Heart left ventricle (tissue), 16 donors: ENCODE results near the gene IGSF1. TPM values are rescaled to one million over a fixed set of nuclear protein-coding genes. Genes with fewer than 3 reads are reported as not detected.
"Not testable (repeated sequence)": the region's sequence is repeated elsewhere in the genome, so short reads cannot be mapped to it uniquely, and the experiment has no call there.

Source experiments
- ATAC-seq, 4 donors: fragments of 200-7000 bp; cut with Tn5 transposase; one replicate each; pipeline ENCODE4 v1.9.1; 2020 to 2022; ENCODE audit warnings: moderate library complexity in 4 of 4, mild to moderate bottlenecking in 3 of 4, moderate number of reproducible peaks in 1 of 4
- DNase-seq, 5 donors: peaks; one replicate each; pipeline ENCODE4 v3.0.0-alpha.2; 2020
- H3K27ac ChIP-seq, 12 donors: fragments of 200-600 bp; sonication (generic) in 4 of 12; one replicate each; pipeline versions ENCODE4 v1.5.0 to v1.8.0; 2016 to 2022; ENCODE audit warnings: mild to moderate bottlenecking in 2 of 12
- H3K27me3 ChIP-seq, 9 donors: fragments of 200-600 bp; sonication (generic) in 2 of 9; one replicate each; pipeline versions ENCODE4 v1.5.1 to v1.8.0; 2016 to 2022; ENCODE audit warnings: mild to moderate bottlenecking in 3 of 9
- H3K36me3 ChIP-seq, 9 donors: fragments of 200-600 bp; sonication (generic) in 2 of 9; one replicate each; pipeline versions ENCODE4 v1.5.0 to v1.8.0; 2018 to 2022; ENCODE audit warnings: mild to moderate bottlenecking in 2 of 9
- H3K4me1 ChIP-seq, 12 donors: fragments of 200-600 bp; sonication (generic) in 4 of 12; one replicate each; pipeline versions ENCODE4 v1.5.0 to v1.8.0; 2016 to 2022; ENCODE audit warnings: mild to moderate bottlenecking in 3 of 12
- H3K4me3 ChIP-seq, 12 donors: fragments of 200-600 bp; sonication (generic) in 4 of 12; one replicate each; pipeline versions ENCODE4 v1.5.0 to v1.8.0; 2017 to 2022; ENCODE audit warnings: mild to moderate bottlenecking in 9 of 12, moderate library complexity in 4 of 12
- H3K9me3 ChIP-seq, 12 donors: fragments of 200-600 bp; sonication (generic) in 4 of 12; one replicate each; pipeline versions ENCODE4 v1.5.0 to v1.8.0; 2016 to 2022; ENCODE audit warnings: mild to moderate bottlenecking in 1 of 12
- POLR2A ChIP-seq, 2 donors: fragments of 450-650 bp; IDR thresholded peaks; one replicate each; pipeline ENCODE4 v1.6.1; 2017; ENCODE audit warnings: antibody characterized with exemption in 2 of 2, mild to moderate bottlenecking in 2 of 2, moderate library complexity in 2 of 2
- WGBS, 4 donors: extraction: QIAGEN DNeasy Blood & Tissue Kit in 2 of 4; methylation state at CpG; one replicate each; pipeline versions ENCODE4 v1.1.5 to v1.1.7; 2013 to 2018; 5-methylcytosine and 5-hydroxymethylcytosine counted together
- intact Hi-C, 10 donors: fragments of 100-400 bp; cut with DNase I; formaldehyde crosslinking; loops; one replicate each; pipeline versions ENCODE4 v1.11.1 to v1.14.2; 2022
- polyA plus RNA-seq, 2 donors: library from polyadenylated mRNA; stranded (reverse); fragments of 200-250 nt; gene quantifications; one replicate each; pipeline ENCODE4 v1.2.3, GENCODE V29; 2013
- total RNA-seq, 9 donors: library from RNA; depleted of rRNA in 2 of 9; stranded (reverse); fragments of >200 nt in 2 of 9; fragmentation: NEBNext Ultra II Directional in 3 of 9; extraction: Animal tissue kit (Norgen Biotek cat#: 25700) in 3 of 9; gene quantifications; one replicate each; pipeline versions ENCODE4 v1.1.0 to v1.2.4, GENCODE V29; 2016 to 2023
- TF ChIP-seq, protein P1 (sequence below), 12 donors: fragments of 200-600 bp; sonication (generic) in 4 of 12; IDR thresholded peaks; one replicate each; pipeline versions ENCODE4 v1.5.0 to v1.8.0; 2018 to 2022; ENCODE audit warnings: antibody characterized with exemption in 12 of 12, mild to moderate bottlenecking in 5 of 12
- donor health status: ischemic (EF 13 %, LVEDD 7.1; RV severe dilation, severe dysfunction).
- donor health status: healthy with polysubstance abuse.
- donor health status: DM: no; HTN: yes; CAD: no.
- donor health status: DM: no; HTN: no; CAD: no.
- donor health status: ischemic (EF 25% LVEDD 6.9; RV normal size, moderate dysfunction).
- donor health status: ischemic (EF 25% LVEDD 5.7; RV mildly dilated, moderate dysfunction).
- donor health status: healthy.
- donor health status: DM: yes; HTN: yes; CAD: no.
- donor health status: ischemic (EF 35%, LVEDD 5.7; RV mildly dilated, moderate dysfunction).
- donor health status: nonischemic (EF 11% LVEDD 7.7; RV severe dilation, severe dysfunction).
- donor health status: DM: yes; HTN: yes; CAD: no.
- donor health status: PGD.
- donor health status: ischemic (EF 29% LVEDD 5.4; RV normal size, mild dysfunction).
- donor health status: nonischemic (EF 23%, LVEDD 6.1; RV moderate dilation, normal function).

The IGSF1 gene
- total and polyA plus RNA-seq, 11 donors = 0.12 to 8.4 (median 1.4) TPM

DNA sequence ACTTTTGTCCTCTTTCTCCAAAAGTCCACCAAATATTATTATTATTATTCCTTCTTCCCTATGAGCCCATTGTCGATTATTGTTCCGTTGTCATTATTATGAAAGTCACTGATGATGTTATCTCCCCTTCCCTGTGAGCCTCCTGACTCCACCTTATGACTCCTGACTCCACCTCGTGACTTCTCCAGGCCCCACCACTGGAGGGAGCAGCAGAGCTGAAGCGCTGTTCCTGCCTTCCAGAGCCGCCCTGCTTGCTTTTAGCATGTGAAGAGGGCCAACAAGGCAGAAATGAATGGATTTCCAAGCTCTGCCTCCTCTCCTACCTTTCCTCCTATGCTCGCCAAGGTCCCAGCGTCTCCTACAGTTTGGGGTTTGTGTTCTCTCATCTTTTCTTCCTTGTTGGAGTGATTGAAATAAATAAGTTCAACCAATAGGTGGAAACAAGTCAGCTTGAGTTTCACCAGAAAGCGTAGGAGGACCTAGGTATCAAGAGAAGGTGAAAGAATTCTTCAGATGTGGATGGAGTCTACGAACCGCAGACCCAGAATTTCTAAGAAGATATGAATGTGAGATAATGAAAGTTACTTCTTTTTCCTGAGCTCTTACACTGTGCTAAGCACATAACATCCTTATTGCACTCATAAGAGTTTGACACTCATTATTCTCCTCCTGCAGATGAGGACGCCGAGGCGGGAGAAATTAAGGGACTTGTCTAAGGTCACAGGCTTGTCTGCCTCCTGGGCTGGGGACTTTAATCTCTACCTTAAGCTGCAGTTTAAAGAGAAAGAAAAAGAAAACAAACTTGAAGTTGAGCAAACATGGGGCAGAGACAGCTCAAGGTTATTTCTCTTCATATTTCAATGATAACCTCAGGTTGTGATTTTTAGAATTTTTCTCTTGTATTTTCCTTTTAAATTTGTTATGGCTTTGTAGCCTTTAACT lies 26.1 kb downstream of the IGSF1 start:
- TF ChIP-seq, protein P1, sequence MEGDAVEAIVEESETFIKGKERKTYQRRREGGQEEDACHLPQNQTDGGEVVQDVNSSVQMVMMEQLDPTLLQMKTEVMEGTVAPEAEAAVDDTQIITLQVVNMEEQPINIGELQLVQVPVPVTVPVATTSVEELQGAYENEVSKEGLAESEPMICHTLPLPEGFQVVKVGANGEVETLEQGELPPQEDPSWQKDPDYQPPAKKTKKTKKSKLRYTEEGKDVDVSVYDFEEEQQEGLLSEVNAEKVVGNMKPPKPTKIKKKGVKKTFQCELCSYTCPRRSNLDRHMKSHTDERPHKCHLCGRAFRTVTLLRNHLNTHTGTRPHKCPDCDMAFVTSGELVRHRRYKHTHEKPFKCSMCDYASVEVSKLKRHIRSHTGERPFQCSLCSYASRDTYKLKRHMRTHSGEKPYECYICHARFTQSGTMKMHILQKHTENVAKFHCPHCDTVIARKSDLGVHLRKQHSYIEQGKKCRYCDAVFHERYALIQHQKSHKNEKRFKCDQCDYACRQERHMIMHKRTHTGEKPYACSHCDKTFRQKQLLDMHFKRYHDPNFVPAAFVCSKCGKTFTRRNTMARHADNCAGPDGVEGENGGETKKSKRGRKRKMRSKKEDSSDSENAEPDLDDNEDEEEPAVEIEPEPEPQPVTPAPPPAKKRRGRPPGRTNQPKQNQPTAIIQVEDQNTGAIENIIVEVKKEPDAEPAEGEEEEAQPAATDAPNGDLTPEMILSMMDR (IDR thresholded peaks at IDR 0.05) = peak in 1 of 12 donors; percentile 8
- TF ChIP-seq POLR2A (IDR thresholded peaks at IDR 0.05) = no peak
- intact Hi-C loops = no loop called here
- Histone ChIP-seq H3K27me3 (peaks cover 0 to 36% (median 0%) of the 10 kb centered on the region in 9 donors), H3K9me3 (no peaks in the 10 kb centered on the region), H3K4me3 (no peak overlapping the region), H3K36me3 (no peaks in the 10 kb centered on the region), H3K4me1 (no peaks in the 10 kb centered on the region), H3K27ac (no peak overlapping the region)
- 48 to 65% (median 56%) methylated on average over 13 of the region's 13 CpGs for WGBS, 4 donors
- DNase-seq = no peak
- no peak for ATAC-seq

DNA sequence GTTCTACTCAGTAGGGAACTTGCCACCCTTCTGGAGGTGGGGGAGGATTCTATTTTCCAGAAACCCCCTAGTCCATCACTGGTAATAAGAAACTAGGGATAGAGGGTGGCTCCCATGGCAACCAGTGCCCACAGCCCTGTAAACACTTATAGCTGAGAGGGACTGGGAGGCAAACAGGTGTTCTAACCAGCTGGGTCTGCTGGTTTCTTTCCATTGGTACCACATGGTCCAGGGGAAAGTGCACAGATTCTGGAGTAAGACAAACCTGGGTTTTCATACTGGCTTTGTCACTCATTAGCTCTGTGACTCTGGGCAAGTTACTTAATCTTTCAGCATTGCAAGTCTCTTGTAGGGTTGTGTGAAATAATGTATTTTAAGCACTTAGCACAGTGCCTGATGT lies 26.9 kb downstream of the IGSF1 start:
- intact Hi-C loops = no loop called here

DNA sequence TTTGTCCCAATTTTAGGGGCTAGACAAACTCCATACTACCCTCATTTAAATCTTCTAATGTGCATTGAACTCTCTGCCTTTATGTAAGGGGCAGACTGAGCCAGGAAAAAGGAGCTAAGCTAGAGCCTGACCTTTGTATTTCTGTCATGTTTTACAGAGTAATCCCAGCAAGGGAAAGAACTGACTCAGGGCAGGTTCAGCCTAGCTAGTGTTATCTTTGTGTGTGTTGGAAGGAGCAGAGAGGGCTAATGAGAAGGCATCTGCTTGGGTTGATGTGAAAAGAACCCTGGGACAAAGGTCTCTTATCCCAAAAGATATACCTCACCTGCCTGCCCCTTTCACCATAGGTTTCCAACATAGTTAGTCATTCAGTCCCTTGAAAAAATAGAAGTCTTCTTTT lies 31.7 kb downstream of the IGSF1 start:
- Histone ChIP-seq H3K27ac (no peak overlapping the region), H3K36me3 (no peaks in the 10 kb centered on the region), H3K4me3 (no peak overlapping the region), H3K9me3 (no peaks in the 10 kb centered on the region), H3K4me1 (no peaks in the 10 kb centered on the region), H3K27me3 (peaks cover 0 to 40% (median 0%) of the 10 kb centered on the region in 9 donors)
- intact Hi-C loops = no loop called here
- ATAC-seq = no peak
- no peak for DNase-seq
- TF ChIP-seq, protein P1 (IDR thresholded peaks at IDR 0.05) = no peak
- TF ChIP-seq POLR2A (IDR thresholded peaks at IDR 0.05) = no peak

More for the DNA sequence above, 26.9 kb downstream of the IGSF1 start:
- Histone ChIP-seq H3K27ac (no peak overlapping the region), H3K9me3 (no peaks in the 10 kb centered on the region), H3K27me3 (peaks cover 0 to 43% (median 0%) of the 10 kb centered on the region in 9 donors), H3K4me1 (no peaks in the 10 kb centered on the region), H3K36me3 (no peaks in the 10 kb centered on the region), H3K4me3 (no peak overlapping the region)
- DNase-seq = no peak
- ATAC-seq = no peak
- no peak for TF ChIP-seq POLR2A (IDR thresholded peaks at IDR 0.05)
- TF ChIP-seq, protein P1 (IDR thresholded peaks at IDR 0.05) = no peak

DNA sequence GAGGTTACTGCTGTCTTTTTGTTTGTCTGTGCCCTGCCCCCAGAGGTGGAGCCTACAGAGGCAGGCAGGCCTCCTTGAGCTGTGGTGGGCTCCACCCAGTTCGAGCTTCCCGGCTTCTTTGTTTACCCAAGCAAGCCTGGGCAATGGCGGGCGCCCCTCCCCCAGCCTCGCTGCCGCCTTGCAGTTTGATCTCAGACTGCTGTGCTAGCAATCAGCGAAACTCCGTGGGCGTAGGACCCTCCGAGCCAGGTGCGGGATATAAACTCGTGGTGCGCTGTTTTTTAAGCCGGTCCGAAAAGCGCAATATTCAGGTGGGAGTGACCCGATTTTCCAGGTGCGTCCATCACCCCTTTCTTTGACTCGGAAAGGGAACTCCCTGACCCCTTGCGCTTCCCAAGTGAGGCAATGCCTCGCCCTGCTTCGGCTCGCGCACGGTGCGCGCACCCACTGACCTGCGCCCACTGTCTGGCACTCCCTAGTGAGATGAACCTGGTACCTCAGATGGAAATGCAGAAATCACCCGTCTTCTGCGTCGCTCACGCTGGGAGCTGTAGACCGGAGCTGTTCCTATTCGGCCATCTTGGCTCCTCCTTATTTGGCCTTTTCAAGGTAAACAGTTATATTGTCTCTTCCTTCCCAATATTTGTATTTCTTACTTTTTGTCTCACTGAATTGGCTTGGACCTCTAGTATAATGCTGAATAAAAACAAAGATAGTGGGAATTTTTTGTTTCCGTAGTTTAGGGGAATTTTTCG lies 37.9 kb downstream of the IGSF1 start:
- ATAC-seq, H3K4me3 ChIP-seq, DNase-seq, H3K4me1 ChIP-seq, H3K36me3 ChIP-seq, intact Hi-C loops, H3K27ac ChIP-seq, H3K27me3 ChIP-seq, H3K9me3 ChIP-seq: not testable (repeated sequence)
- 72 to 84% (median 82%) methylated on average over 21 to 26 of the region's 36 CpGs for WGBS, 4 donors
